AG10803 (cell line): Measurements from ENCODE around the gene RAB3GAP2.
A peak's percentile ranks its signal among the peaks of the same experiment; 100 is the strongest.

Experiments used
- DNase-seq: peaks from one replicate; pipeline ENCODE4 v3.0.0; 2010; ENCODE audit warnings: low read depth
- H3K4me3 ChIP-seq: 2 replicates; pipeline ENCODE4 v1.5.1; 2011; ENCODE audit warnings: mild to moderate bottlenecking, low read length, control low read depth
- CTCF ChIP-seq: conservative IDR thresholded peaks from 2 replicates; pipeline ENCODE4 v1.5.1; 2011; ENCODE audit warnings: mild to moderate bottlenecking, low read length, control low read depth, inconsistent platforms

RAB3GAP2 gene

GRCh38 chr1:220300442-220301121 lies 28.3 kb upstream of the RAB3GAP2 start:
- no peak for TF ChIP-seq CTCF
- no peak overlapping the region for H3K4me3 ChIP-seq
- DNase-seq: peak; percentile 90

- no peak overlapping the region for H3K4me3 ChIP-seq
- no peak for TF ChIP-seq CTCF
- DNase-seq: no peak
Measured at GRCh38 chr1:220299337-220299736, 27.1 kb upstream of the RAB3GAP2 start.

- no peak for TF ChIP-seq CTCF
- no peak overlapping the region for H3K4me3 ChIP-seq
- DNase-seq: no peak
Measured at GRCh38 chr1:220298470-220299205, 26.4 kb upstream of the RAB3GAP2 start.

GRCh38 chr1:220296981-220297380 lies 24.7 kb upstream of the RAB3GAP2 start:
- H3K4me3 ChIP-seq: no peak overlapping the region

GRCh38 chr1:220294846-220295301 lies 22.6 kb upstream of the RAB3GAP2 start:
- no peak for TF ChIP-seq CTCF
- H3K4me3 ChIP-seq: no peak overlapping the region
- DNase-seq: peak; percentile 58

More at GRCh38 chr1:220296981-220297380, 24.7 kb upstream of the RAB3GAP2 start:
- TF ChIP-seq CTCF: no peak
- peak; percentile 43 for DNase-seq

- no peak for DNase-seq
- H3K4me3 ChIP-seq: no peak overlapping the region
- TF ChIP-seq CTCF: no peak
Measured at GRCh38 chr1:220291580-220291979, 19.3 kb upstream of the RAB3GAP2 start.
